ENCODE results near the gene FBXL7. TPM values are rescaled to one million over a fixed set of nuclear protein-coding genes. Genes with fewer than 3 reads are reported as not detected.

Gene FBXL7
- total and polyA plus RNA-seq, 9 of the 15 experiments (the other 6 are each of a cell fraction or from before 2014, with no cell fraction given) = 0.04 to 0.08 TPM; not detected in 7

GRCh38 chr5:15689836-15690235 lies 189.9 kb downstream of the FBXL7 start:
- ChIA-PET POLR2A (interaction anchor here (0.6 kb wide), 1 partner anchor 859 kb away, joined by 3 read pairs; no protein-coding TSS in a partner anchor), CTCF (ENCODE audit: low intra/inter-chr PET ratio) (no interaction called here)
- H4K20me1 ChIP-seq (replicated peaks; ENCODE audit: control insufficient read depth, insufficient read depth, low read length) = no peaks in the 10 kb centered on the region
- TF ChIP-seq ZNF253 (CRISPR knock-in tag; conservative IDR thresholded peaks at IDR 0.05) = no peak
- TF ChIP-seq THAP12 (CRISPR knock-in tag; IDR thresholded peaks at IDR 0.05) = no peak
- no peak for TF ChIP-seq HDAC2 (IDR thresholded peaks at IDR 0.05)
- TF ChIP-seq MXI1 (IDR thresholded peaks at IDR 0.05; ENCODE audit: low read depth, low read length) = no peak
- TF ChIP-seq U2AF1 (optimal IDR thresholded peaks at IDR 0.05; ENCODE audit: low read depth, low read length) = no peak
- TF ChIP-seq ZBTB12 (CRISPR knock-in tag; IDR thresholded peaks at IDR 0.05) = no peak
- TF ChIP-seq MEIS2 (IDR thresholded peaks at IDR 0.05; ENCODE audit: partially characterized antibody) = no peak
- TF ChIP-seq CSDE1 (IDR thresholded peaks at IDR 0.05) = no peak
- intact Hi-C loops (cut with micrococcal nuclease) = no loop called here
- no peak for FAIRE-seq
- in situ Hi-C loops (cut with MboI) = no loop called here
- H3K4me2 ChIP-seq (ENCODE audit: insufficient read depth, low read length) = no peak overlapping the region
- no peak for ATAC-seq
- BruUV-seq (replicated peaks) = no TSS peak
- H3K4me1 ChIP-seq (replicated peaks in 1 of 2; ENCODE audit: control insufficient read depth in 2 of 2, insufficient read depth in 2 of 2, low read length in 2 of 2) = no peaks in the 10 kb centered on the region
- H3K4me3 ChIP-seq = no peak overlapping the region
- H3K9ac ChIP-seq (ENCODE audit: insufficient read depth in 1 of 2, low read depth in 2 of 2, low read length in 2 of 2) = no peak overlapping the region
- H3K27ac ChIP-seq (ENCODE audit: extremely low read depth, low read depth, low read length) = no peak overlapping the region
- H3K9me3 ChIP-seq (replicated peaks; ENCODE audit: control insufficient read depth, insufficient read depth, low read depth, low read length) = no peaks in the 10 kb centered on the region; the same call in 1 of the 2 replicates
- H3K36me3 ChIP-seq (ENCODE audit: control insufficient read depth, insufficient read depth, low read length) = no peaks in the 10 kb centered on the region
- no peak for DNase-seq (ENCODE audit: extremely low read depth in 1 of 4, low spot score in 3 of 4)
- 0% methylated on average over 1 of the region's 1 CpG for WGBS (ENCODE audit: insufficient coverage, low coverage, missing lambda C conversion rate)
- no peaks in the 10 kb centered on the region for H3K27me3 ChIP-seq (ENCODE audit: control insufficient read depth in 2 of 2, insufficient read depth in 2 of 2, low read length in 2 of 2)
- H2AFZ ChIP-seq (ENCODE audit: low read depth, low read length) = no peak overlapping the region
- no peaks in the 10 kb centered on the region for H3K9me1 ChIP-seq (ENCODE audit: control insufficient read depth, insufficient read depth, low read length)
- no peaks in the 10 kb centered on the region for H3K79me2 ChIP-seq (ENCODE audit: control insufficient read depth, insufficient read depth, low read length)

All from K562 (cell line).